ENCODE measurements around the gene BMPR2.
"Not testable (repeated sequence)": the region's sequence is repeated elsewhere in the genome, so short reads cannot be mapped to it uniquely, and the experiment has no call there.

BMPR2 gene

GRCh38 chr2:202497473-202497866 lies 121.3 kb downstream of the BMPR2 start:
- DNase-seq; in situ Hi-C loops (cut with HindIII; ENCODE audit: low pct_ligation_motif_present, low pct_unique_long_range_greater_than_20kb, low sequenced_read_pairs): not testable (repeated sequence)

GRCh38 chr2:202499841-202500240 lies 123.7 kb downstream of the BMPR2 start:
- DNase-seq; in situ Hi-C loops (cut with HindIII; ENCODE audit: low pct_ligation_motif_present, low pct_unique_long_range_greater_than_20kb, low sequenced_read_pairs): not testable (repeated sequence)

- in situ Hi-C loops (cut with HindIII; ENCODE audit: low pct_ligation_motif_present, low pct_unique_long_range_greater_than_20kb, low sequenced_read_pairs); DNase-seq: not testable (repeated sequence)
These were observed 127.1 kb downstream of the BMPR2 start for GRCh38 chr2:202503276-202503675.

GRCh38 chr2:202508686-202509085 lies 132.6 kb downstream of the BMPR2 start:
- no peak for DNase-seq
- in situ Hi-C loops (cut with HindIII; ENCODE audit: low pct_ligation_motif_present, low pct_unique_long_range_greater_than_20kb, low sequenced_read_pairs), result no loop called here

- in situ Hi-C loops (cut with HindIII; ENCODE audit: low pct_ligation_motif_present, low pct_unique_long_range_greater_than_20kb, low sequenced_read_pairs), result no loop called here
- DNase-seq, result no peak
These were observed 134.8 kb downstream of the BMPR2 start for GRCh38 chr2:202510911-202511310.

GRCh38 chr2:202512176-202512575 lies 136.0 kb downstream of the BMPR2 start:
- in situ Hi-C loops (cut with HindIII; ENCODE audit: low pct_ligation_motif_present, low pct_unique_long_range_greater_than_20kb, low sequenced_read_pairs), result no loop called here
- DNase-seq, result no peak

GRCh38 chr2:202514732-202515131 lies 138.6 kb downstream of the BMPR2 start:
- in situ Hi-C loops (cut with HindIII; ENCODE audit: low pct_ligation_motif_present, low pct_unique_long_range_greater_than_20kb, low sequenced_read_pairs), result no loop called here
- no peak for DNase-seq

GRCh38 chr2:202519453-202519852 lies 143.3 kb downstream of the BMPR2 start:
- DNase-seq, result no peak
- in situ Hi-C loops (cut with HindIII; ENCODE audit: low pct_ligation_motif_present, low pct_unique_long_range_greater_than_20kb, low sequenced_read_pairs), result no loop called here

GRCh38 chr2:202521470-202521869 lies 145.3 kb downstream of the BMPR2 start:
- DNase-seq, result no peak
- in situ Hi-C loops (cut with HindIII; ENCODE audit: low pct_ligation_motif_present, low pct_unique_long_range_greater_than_20kb, low sequenced_read_pairs), result no loop called here

GRCh38 chr2:202529389-202529788 lies 153.3 kb downstream of the BMPR2 start:
- in situ Hi-C loops (cut with HindIII; ENCODE audit: low pct_ligation_motif_present, low pct_unique_long_range_greater_than_20kb, low sequenced_read_pairs), result no loop called here
- DNase-seq, result peak; percentile 37

GRCh38 chr2:202530038-202530437 lies 153.9 kb downstream of the BMPR2 start:
- in situ Hi-C loops (cut with HindIII; ENCODE audit: low pct_ligation_motif_present, low pct_unique_long_range_greater_than_20kb, low sequenced_read_pairs), result no loop called here
- DNase-seq, result no peak

GRCh38 chr2:202535290-202535689 lies 159.2 kb downstream of the BMPR2 start:
- DNase-seq; in situ Hi-C loops (cut with HindIII; ENCODE audit: low pct_ligation_motif_present, low pct_unique_long_range_greater_than_20kb, low sequenced_read_pairs): not testable (repeated sequence)

GRCh38 chr2:202541137-202541536 lies 165.0 kb downstream of the BMPR2 start:
- in situ Hi-C loops (cut with HindIII; ENCODE audit: low pct_ligation_motif_present, low pct_unique_long_range_greater_than_20kb, low sequenced_read_pairs), result no loop called here
- DNase-seq, result no peak

- no peak for DNase-seq
These were observed 166.0 kb downstream of the BMPR2 start for GRCh38 chr2:202542142-202542541.

GRCh38 chr2:202545523-202545922 lies 169.4 kb downstream of the BMPR2 start:
- no peak for DNase-seq
- in situ Hi-C loops (cut with HindIII; ENCODE audit: low pct_ligation_motif_present, low pct_unique_long_range_greater_than_20kb, low sequenced_read_pairs), result no loop called here

More at GRCh38 chr2:202542142-202542541, 166.0 kb downstream of the BMPR2 start:
- in situ Hi-C loops (cut with HindIII; ENCODE audit: low pct_ligation_motif_present, low pct_unique_long_range_greater_than_20kb, low sequenced_read_pairs), result no loop called here

GRCh38 chr2:202545931-202546330 lies 169.8 kb downstream of the BMPR2 start:
- in situ Hi-C loops (cut with HindIII; ENCODE audit: low pct_ligation_motif_present, low pct_unique_long_range_greater_than_20kb, low sequenced_read_pairs), result no loop called here
- DNase-seq, result no peak

GRCh38 chr2:202546499-202547141 lies 170.5 kb downstream of the BMPR2 start:
- DNase-seq; in situ Hi-C loops (cut with HindIII; ENCODE audit: low pct_ligation_motif_present, low pct_unique_long_range_greater_than_20kb, low sequenced_read_pairs): not testable (repeated sequence)

- in situ Hi-C loops (cut with HindIII; ENCODE audit: low pct_ligation_motif_present, low pct_unique_long_range_greater_than_20kb, low sequenced_read_pairs), result no loop called here
- no peak for DNase-seq
These were observed 172.1 kb downstream of the BMPR2 start for GRCh38 chr2:202548240-202548639.

- in situ Hi-C loops (cut with HindIII; ENCODE audit: low pct_ligation_motif_present, low pct_unique_long_range_greater_than_20kb, low sequenced_read_pairs); DNase-seq: not testable (repeated sequence)
These were observed 174.9 kb downstream of the BMPR2 start for GRCh38 chr2:202551000-202551399.

GRCh38 chr2:202555356-202555755 lies 179.2 kb downstream of the BMPR2 start:
- in situ Hi-C loops (cut with HindIII; ENCODE audit: low pct_ligation_motif_present, low pct_unique_long_range_greater_than_20kb, low sequenced_read_pairs), result no loop called here
- no peak for DNase-seq

- in situ Hi-C loops (cut with HindIII; ENCODE audit: low pct_ligation_motif_present, low pct_unique_long_range_greater_than_20kb, low sequenced_read_pairs), result no loop called here
- DNase-seq, result no peak
These were observed 184.1 kb downstream of the BMPR2 start for GRCh38 chr2:202560200-202560599.

Data from ACHN (cell line).